Measurements from ENCODE around the gene CDC5L.

DNA sequence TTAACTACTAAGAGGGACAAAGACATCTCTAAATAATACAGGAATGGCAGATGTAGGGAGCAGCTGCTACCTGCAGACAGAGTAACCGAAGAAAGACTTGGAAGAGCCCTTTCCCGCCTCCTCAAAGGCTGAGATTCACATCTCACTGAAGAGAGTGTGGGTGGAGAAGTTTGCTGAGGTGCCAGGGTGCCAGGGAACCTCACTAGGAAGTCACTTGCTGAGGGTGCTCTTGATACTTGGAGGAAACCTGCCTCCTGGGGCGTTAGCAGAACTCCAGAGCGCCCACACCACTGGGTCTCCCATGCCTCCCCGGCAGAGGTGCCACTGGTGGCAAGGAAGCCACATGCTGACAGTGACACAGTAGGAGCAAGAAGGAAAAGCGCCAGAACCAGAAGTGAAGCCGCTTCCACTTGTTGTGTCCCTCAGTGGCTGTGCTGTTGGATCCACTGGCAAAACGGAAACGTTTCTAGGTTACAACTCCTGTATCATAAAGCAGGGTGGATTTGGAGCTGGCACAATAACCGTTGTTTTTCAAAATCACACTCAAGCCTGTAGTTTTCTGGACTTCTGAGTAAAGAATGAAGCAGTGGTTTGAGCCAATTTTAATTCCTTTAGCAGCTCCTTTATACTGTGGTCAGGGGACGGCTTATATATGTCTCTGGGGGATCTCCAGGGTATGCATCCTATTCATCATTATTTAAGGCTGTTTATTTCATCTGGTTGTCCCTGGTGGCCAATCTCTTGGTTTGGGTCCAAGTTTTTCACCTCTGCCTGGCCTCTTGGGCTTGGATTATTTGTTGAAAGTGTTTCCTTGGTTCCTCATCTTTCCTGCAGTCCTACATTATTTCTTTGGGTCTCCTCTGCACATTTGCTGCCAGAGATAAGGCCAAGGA lies 64.5 kb downstream of the CDC5L start:
- TF ChIP-seq, protein P1, sequence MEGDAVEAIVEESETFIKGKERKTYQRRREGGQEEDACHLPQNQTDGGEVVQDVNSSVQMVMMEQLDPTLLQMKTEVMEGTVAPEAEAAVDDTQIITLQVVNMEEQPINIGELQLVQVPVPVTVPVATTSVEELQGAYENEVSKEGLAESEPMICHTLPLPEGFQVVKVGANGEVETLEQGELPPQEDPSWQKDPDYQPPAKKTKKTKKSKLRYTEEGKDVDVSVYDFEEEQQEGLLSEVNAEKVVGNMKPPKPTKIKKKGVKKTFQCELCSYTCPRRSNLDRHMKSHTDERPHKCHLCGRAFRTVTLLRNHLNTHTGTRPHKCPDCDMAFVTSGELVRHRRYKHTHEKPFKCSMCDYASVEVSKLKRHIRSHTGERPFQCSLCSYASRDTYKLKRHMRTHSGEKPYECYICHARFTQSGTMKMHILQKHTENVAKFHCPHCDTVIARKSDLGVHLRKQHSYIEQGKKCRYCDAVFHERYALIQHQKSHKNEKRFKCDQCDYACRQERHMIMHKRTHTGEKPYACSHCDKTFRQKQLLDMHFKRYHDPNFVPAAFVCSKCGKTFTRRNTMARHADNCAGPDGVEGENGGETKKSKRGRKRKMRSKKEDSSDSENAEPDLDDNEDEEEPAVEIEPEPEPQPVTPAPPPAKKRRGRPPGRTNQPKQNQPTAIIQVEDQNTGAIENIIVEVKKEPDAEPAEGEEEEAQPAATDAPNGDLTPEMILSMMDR (IDR thresholded peaks at IDR 0.05; ENCODE audit: low read depth, low read length), result no peak
- no peak for TF ChIP-seq POLR2A (IDR thresholded peaks at IDR 0.05; ENCODE audit: extremely low read depth, insufficient read length)
- TF ChIP-seq, protein P2, sequence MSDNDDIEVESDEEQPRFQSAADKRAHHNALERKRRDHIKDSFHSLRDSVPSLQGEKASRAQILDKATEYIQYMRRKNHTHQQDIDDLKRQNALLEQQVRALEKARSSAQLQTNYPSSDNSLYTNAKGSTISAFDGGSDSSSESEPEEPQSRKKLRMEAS (IDR thresholded peaks at IDR 0.05; ENCODE audit: low read depth, low read length), result no peak
